Dedifferentiated amniotic fluid mesenchymal stem cell (primary cell): ENCODE data around the gene TMC8.

Experiments used
- DNase-seq: peaks from one replicate; pipeline ENCODE4 v3.0.0-alpha.2; 2016; ENCODE audit errors: extremely low spot score

Gene TMC8

DNA sequence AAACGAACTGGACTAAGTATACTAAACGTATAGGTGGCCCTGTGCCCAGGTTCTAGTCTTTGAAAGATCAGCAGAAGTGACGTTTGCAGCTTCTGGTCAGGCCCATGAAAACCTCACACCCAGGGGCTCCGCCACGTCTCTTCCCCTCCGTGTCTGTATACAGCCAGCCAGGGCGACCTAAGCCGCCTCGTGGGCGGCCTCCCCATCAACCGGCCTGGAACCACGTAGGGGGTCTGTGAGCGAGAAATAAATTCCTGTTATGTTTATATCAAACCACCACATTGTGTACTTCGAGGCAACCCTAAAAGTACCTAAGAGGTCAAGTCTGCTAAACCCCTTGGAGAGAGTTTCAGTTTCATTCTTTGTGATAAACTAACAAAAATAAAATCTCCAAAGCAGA lies 49.5 kb downstream of the TMC8 start:
- DNase-seq, result no peak

DNA sequence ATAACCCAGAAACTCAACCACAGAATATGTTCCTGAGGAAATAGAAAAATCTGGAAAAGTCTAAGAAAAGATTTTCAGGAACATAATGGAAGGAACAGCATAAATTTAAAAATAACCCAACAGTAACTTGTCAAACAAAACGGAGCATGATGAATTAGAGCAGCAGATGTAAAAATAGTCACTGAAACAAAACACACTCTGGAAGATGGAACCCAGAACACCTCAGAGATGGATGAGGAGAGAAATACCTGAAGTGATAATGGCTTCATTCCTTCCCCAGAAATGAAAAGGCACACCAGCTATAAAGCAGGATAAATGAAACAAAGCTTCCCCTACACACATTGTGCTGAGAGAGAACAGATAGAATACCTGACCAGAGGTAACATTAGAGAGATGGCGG lies 49.9 kb downstream of the TMC8 start:
- no peak for DNase-seq

DNA sequence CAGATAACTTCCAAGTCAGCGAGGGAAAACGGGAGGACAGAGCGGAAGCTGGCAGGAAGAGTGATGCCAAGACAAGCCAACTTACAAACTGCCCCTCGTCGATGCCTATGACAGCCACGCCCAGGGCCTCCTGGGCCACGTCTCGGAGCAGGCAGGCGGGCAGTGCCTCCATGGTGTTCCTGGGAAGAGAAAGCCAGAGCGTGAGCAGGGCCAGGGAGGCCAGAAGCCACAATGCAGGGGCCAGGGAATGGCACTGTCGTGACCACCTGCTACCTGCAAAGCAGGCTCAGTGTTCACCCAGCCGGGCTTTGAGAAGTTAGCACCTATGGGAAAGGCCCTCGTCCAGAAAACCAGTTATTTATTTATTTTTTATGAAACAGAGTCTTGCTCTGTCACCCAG lies 51.9 kb downstream of the TMC8 start:
- DNase-seq, result no peak

DNA sequence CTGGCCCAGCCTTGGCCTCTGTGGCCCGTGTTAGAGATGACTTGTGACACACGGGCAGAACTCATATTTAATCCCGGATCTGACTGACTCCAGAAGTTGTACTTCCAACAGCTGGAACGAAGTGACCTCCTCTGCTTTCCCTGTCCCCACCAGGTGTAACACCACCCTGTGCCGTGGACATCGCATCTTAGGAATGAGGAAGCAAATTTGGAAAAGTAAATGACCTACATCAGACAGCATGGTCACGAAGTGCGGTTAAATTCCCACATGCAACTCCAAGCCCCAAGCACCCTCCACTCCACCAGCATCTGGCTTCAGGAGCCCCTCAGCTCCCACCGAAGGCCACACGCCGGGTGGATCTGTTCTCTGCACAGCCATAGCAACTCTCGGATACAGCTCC lies 53.3 kb downstream of the TMC8 start:
- no peak for DNase-seq

DNA sequence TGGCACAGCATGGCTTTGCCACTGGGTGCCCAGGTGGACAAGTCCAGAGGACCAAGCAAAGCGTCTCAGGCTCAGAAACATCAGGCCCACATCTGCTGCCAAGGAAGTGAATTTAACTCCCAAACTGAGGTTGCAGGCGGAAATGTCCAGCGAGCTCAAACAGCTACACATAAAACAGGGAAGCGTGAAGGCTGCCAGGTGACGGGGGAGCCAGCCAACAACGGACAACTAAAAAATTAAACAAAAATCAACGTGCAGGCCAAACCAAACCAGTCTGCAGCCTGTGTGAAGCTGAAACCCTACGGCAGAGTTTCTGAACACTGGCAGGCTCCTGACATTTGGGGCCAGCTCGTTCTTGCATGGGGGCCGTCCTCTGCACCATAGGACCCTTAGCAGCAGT lies 53.8 kb downstream of the TMC8 start:
- DNase-seq, result no peak

DNA sequence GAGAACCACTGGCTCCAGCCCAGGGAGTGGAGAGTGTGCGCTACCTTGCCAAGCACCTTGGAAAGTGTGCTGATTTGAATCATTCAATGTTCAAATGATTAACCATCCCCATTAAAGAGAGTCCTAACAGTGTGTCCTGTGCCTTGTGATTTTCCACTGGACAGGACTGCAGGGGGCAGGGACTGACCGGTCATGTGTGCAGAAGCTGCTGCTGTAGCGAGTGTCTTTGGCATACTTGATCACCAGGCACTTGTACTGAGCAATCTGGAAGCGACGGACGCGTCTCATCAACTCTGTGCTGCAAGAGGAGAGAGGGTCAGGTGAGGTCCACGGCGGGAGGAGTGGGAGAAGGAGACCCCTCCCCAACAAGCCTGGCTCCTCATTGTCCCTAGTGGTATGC lies 54.3 kb downstream of the TMC8 start:
- no peak for DNase-seq

DNA sequence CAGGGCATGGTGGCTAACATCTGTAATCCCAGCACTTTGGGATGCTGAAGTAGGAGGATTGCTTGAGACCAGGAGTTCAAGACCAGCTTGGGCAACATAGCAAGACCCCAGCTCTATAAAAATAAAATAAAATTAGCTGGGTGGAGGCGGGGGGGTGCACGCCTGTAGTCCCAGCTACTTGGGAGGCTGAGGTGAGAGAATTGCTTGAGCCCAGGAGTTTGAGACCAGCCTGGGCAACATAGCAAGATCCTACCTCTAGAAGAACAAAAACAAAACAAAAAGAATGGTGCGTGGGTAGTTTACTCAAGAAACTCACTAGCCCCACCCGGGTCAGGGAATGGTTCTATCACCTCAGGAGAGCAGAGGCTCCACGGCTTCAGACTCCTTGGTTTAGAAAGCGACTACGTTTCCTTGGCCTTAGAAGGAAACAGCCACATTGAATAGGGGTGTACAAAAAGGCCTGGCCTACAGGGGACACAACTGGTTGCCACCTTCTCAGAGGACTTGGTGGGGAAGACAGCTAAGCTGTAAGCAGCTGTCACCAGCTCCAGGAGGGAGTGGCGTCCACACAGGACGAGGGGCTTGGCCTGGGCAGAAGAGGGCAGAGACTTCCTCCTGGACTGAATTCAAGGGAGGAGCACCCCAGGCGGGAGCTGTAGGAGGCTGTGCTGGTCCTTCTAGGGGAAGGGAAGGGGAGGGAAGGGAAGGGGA lies 55.6 kb downstream of the TMC8 start:
- no peak for DNase-seq

DNA sequence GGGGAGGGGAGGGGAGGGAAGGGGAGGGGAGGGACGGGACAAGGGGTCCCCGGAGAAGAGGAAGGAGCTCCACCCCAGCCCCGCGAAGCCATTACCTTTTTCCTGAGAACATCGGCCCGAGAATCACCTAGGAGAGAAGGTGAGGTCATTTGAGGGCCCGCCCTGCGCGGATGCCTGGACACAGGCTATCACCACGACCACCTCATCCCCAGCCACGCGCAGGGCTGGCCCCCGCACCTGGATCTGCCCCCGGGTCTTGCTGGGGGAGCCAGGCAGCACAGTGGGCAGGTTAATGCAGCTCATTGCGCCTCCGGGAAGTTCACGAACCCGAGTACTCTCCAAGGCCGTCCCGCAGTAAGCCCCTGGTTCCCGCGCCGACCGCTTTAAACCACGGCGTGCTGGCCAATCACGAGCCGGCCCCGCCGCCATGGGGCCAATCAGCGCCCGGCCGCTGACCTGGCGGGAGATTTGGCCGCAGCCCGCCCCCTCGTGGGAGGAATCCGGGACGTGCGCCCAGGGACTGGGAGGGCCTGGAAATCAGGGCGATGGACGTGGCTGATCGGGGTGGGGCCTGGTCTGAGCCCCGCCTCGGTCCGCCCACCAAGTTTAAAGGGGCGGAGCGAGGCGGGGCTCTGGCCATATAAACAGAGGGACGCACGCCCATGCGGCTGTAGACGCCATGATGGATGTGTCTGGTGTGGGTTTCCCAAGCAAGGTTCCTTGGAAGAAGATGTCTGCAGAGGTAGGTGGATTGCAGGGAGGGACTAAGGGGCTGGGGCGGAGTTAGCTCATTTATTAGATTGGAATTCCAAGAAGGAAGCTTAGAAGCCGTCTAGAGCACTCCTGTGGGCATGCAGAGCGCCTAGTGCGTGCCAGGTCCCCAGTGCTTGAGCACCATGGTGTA lies 56.4 kb downstream of the TMC8 start, which contains the start of the genes AFMID and TK1:
Gene AFMID (plus strand): TSS at position 671 of the 904 bp plus-strand sequence. CDS start 9 bp downstream, at position 680.
Gene TK1 (minus strand): TSS at position 361 of the 904 bp plus-strand sequence. CDS start 58 bp downstream, at position 303.
- peak; percentile 95 for DNase-seq
